ENCODE data around the gene CD34. TPM values are rescaled to one million over a fixed set of nuclear protein-coding genes. Genes with fewer than 3 reads are reported as not detected.

The CD34 gene
- total and polyA plus RNA-seq, 2 donors = 42.5 to 83.2 TPM

Other genes starting within 250 kb of the CD34 start
- 314 TPM for gene CD46, start 159.1 kb downstream of the CD34 start, total RNA-seq
- gene CD46, start 159.1 kb downstream of the CD34 start, polyA plus RNA-seq = 97.9 TPM

Data from urinary bladder (tissue), 2 donors.